ENCODE measurements around the gene HMG20A. TPM values are rescaled to one million over a fixed set of nuclear protein-coding genes. Genes with fewer than 3 reads are reported as not detected.

HMG20A gene
- total RNA-seq, 2 experiments from 2014 or later, result 47.4 to 58.7 TPM

- DNase-seq, result no peak
- H3K27ac Mint-ChIP-seq, result no peak overlapping the region
- H3K36me3 Mint-ChIP-seq (ENCODE audit: low read depth), result peaks cover 28% of the 10 kb centered on the region
- ChIA-PET CTCF (interaction anchor here (1.1 kb wide), 1 partner anchor 14 kb away, joined by 3 read pairs; no protein-coding TSS in a partner anchor), POLR2A (no interaction called here)
- peaks cover 5% of the 10 kb centered on the region for H3K4me1 Mint-ChIP-seq
- no peaks in the 10 kb centered on the region for H3K27me3 Mint-ChIP-seq
- no peak overlapping the region for H3K4me3 Mint-ChIP-seq
- H3K9me3 Mint-ChIP-seq, result no peaks in the 10 kb centered on the region
Measured at GRCh38 chr15:77478051-77478450, 57.4 kb downstream of the HMG20A start.

- ChIA-PET POLR2A (no interaction called here), CTCF (interaction anchor here (0.6 to 0.8 kb wide), 2 partner anchors 17 to 378 kb away, joined by 3 to 5 read pairs; no protein-coding TSS in a partner anchor)
- no peak for DNase-seq
- Mint-ChIP-seq H3K4me1 (peaks cover 5% of the 10 kb centered on the region), H3K9me3 (no peaks in the 10 kb centered on the region), H3K27ac (no peak overlapping the region), H3K4me3 (no peak overlapping the region), H3K27me3 (no peaks in the 10 kb centered on the region), H3K36me3 (ENCODE audit: low read depth) (peaks cover 32% of the 10 kb centered on the region)
Measured at GRCh38 chr15:77479015-77479414, 58.3 kb downstream of the HMG20A start.

- Mint-ChIP-seq H3K9me3 (no peaks in the 10 kb centered on the region), H3K36me3 (ENCODE audit: low read depth) (peaks cover 41% of the 10 kb centered on the region), H3K4me1 (peaks cover 5% of the 10 kb centered on the region), H3K4me3 (no peak overlapping the region), H3K27me3 (no peaks in the 10 kb centered on the region), H3K27ac (no peak overlapping the region)
- no peak for DNase-seq
- ChIA-PET POLR2A (no interaction called here), CTCF (interaction anchor here (1.6 kb wide), 1 partner anchor 62 kb away, joined by 5 read pairs; no protein-coding TSS in a partner anchor)
Measured at GRCh38 chr15:77480859-77481633, 60.4 kb downstream of the HMG20A start.

- CTCF ChIA-PET, result interaction anchor here (1.6 kb wide), 1 partner anchor 62 kb away, joined by 5 read pairs; no protein-coding TSS in a partner anchor
- peaks cover 41% of the 10 kb centered on the region for H3K36me3 Mint-ChIP-seq (ENCODE audit: low read depth)
- POLR2A ChIA-PET, result no interaction called here
- no peak overlapping the region for H3K4me3 Mint-ChIP-seq
- H3K27me3 Mint-ChIP-seq, result no peaks in the 10 kb centered on the region
- peaks cover 6% of the 10 kb centered on the region for H3K4me1 Mint-ChIP-seq
- no peak overlapping the region for H3K27ac Mint-ChIP-seq
- no peak for DNase-seq
- H3K9me3 Mint-ChIP-seq, result no peaks in the 10 kb centered on the region
Measured at GRCh38 chr15:77481670-77482069, 61.0 kb downstream of the HMG20A start.

GRCh38 chr15:77482570-77482969 lies 61.9 kb downstream of the HMG20A start:
- no peak for DNase-seq
- H3K36me3 Mint-ChIP-seq (ENCODE audit: low read depth), result peaks cover 45% of the 10 kb centered on the region
- peaks cover 15% of the 10 kb centered on the region for H3K4me1 Mint-ChIP-seq
- no peaks in the 10 kb centered on the region for H3K9me3 Mint-ChIP-seq
- POLR2A ChIA-PET, result no interaction called here
- H3K4me3 Mint-ChIP-seq, result no peak overlapping the region
- no peaks in the 10 kb centered on the region for H3K27me3 Mint-ChIP-seq
- CTCF ChIA-PET, result no interaction called here
- H3K27ac Mint-ChIP-seq, result no peak overlapping the region

GRCh38 chr15:77483425-77484140 lies 62.9 kb downstream of the HMG20A start:
- no peak overlapping the region for H3K4me3 Mint-ChIP-seq
- H3K27me3 Mint-ChIP-seq, result no peaks in the 10 kb centered on the region
- peak overlapping the region; percentile 43 for H3K27ac Mint-ChIP-seq
- no peak for DNase-seq
- peaks cover 42% of the 10 kb centered on the region for H3K36me3 Mint-ChIP-seq (ENCODE audit: low read depth)
- H3K4me1 Mint-ChIP-seq, result peaks cover 19% of the 10 kb centered on the region
- no peaks in the 10 kb centered on the region for H3K9me3 Mint-ChIP-seq
- CTCF ChIA-PET, result no interaction called here
- POLR2A ChIA-PET, result no interaction called here

GRCh38 chr15:77484994-77485393 lies 64.3 kb downstream of the HMG20A start:
- H3K27ac Mint-ChIP-seq, result no peak overlapping the region
- CTCF ChIA-PET, result no interaction called here
- no peak for DNase-seq
- peaks cover 32% of the 10 kb centered on the region for H3K36me3 Mint-ChIP-seq (ENCODE audit: low read depth)
- POLR2A ChIA-PET, result no interaction called here
- H3K9me3 Mint-ChIP-seq, result no peaks in the 10 kb centered on the region
- H3K27me3 Mint-ChIP-seq, result no peaks in the 10 kb centered on the region
- H3K4me3 Mint-ChIP-seq, result no peak overlapping the region
- H3K4me1 Mint-ChIP-seq, result peaks cover 15% of the 10 kb centered on the region

- Mint-ChIP-seq H3K27ac (no peak overlapping the region), H3K27me3 (no peaks in the 10 kb centered on the region), H3K4me1 (peaks cover 15% of the 10 kb centered on the region), H3K36me3 (ENCODE audit: low read depth) (peaks cover 32% of the 10 kb centered on the region), H3K9me3 (no peaks in the 10 kb centered on the region), H3K4me3 (no peak overlapping the region)
- CTCF ChIA-PET, result interaction anchor here (1.3 to 1.9 kb wide), 2 partner anchors 10 kb away, joined by 4 read pairs; no protein-coding TSS in a partner anchor
- POLR2A ChIA-PET, result no interaction called here
- no peak for DNase-seq
Measured at GRCh38 chr15:77486542-77487468, 66.1 kb downstream of the HMG20A start.

- Mint-ChIP-seq H3K4me3 (no peak overlapping the region), H3K9me3 (no peaks in the 10 kb centered on the region), H3K27me3 (no peaks in the 10 kb centered on the region), H3K36me3 (ENCODE audit: low read depth) (peaks cover 33% of the 10 kb centered on the region), H3K4me1 (peaks cover 17% of the 10 kb centered on the region), H3K27ac (no peak overlapping the region)
- ChIA-PET CTCF (interaction anchor here (1.3 to 1.9 kb wide), 2 partner anchors 10 kb away, joined by 4 read pairs; no protein-coding TSS in a partner anchor), POLR2A (no interaction called here)
- no peak for DNase-seq
Measured at GRCh38 chr15:77487469-77487842, 66.8 kb downstream of the HMG20A start.

GRCh38 chr15:77487888-77488287 lies 67.2 kb downstream of the HMG20A start:
- CTCF ChIA-PET, result interaction anchor here (1.3 kb wide), 1 partner anchor 11 kb away, joined by 4 read pairs; no protein-coding TSS in a partner anchor
- Mint-ChIP-seq H3K4me3 (no peak overlapping the region), H3K27ac (no peak overlapping the region), H3K9me3 (no peaks in the 10 kb centered on the region), H3K36me3 (ENCODE audit: low read depth) (peaks cover 29% of the 10 kb centered on the region), H3K27me3 (no peaks in the 10 kb centered on the region), H3K4me1 (peaks cover 20% of the 10 kb centered on the region)
- POLR2A ChIA-PET, result no interaction called here
- no peak for DNase-seq

GRCh38 chr15:77489647-77490046 lies 69.0 kb downstream of the HMG20A start:
- no peak for DNase-seq
- H3K9me3 Mint-ChIP-seq, result no peaks in the 10 kb centered on the region
- CTCF ChIA-PET, result interaction anchor here (0.6 kb wide), 1 partner anchor 13 kb away, joined by 4 read pairs; no protein-coding TSS in a partner anchor
- H3K4me3 Mint-ChIP-seq, result no peak overlapping the region
- H3K4me1 Mint-ChIP-seq, result peaks cover 34% of the 10 kb centered on the region
- POLR2A ChIA-PET, result no interaction called here
- no peaks in the 10 kb centered on the region for H3K27me3 Mint-ChIP-seq
- peaks cover 19% of the 10 kb centered on the region for H3K36me3 Mint-ChIP-seq (ENCODE audit: low read depth)
- no peak overlapping the region for H3K27ac Mint-ChIP-seq

GRCh38 chr15:77493324-77493907 lies 72.7 kb downstream of the HMG20A start:
- POLR2A ChIA-PET, result interaction anchor here (0.6 kb wide), 1 partner anchor 73 kb away, joined by 3 read pairs; the partner anchor contains the start of gene HMG20A
- no peak for DNase-seq
- Mint-ChIP-seq H3K4me3 (no peak overlapping the region), H3K36me3 (ENCODE audit: low read depth) (peaks cover 5% of the 10 kb centered on the region), H3K9me3 (no peaks in the 10 kb centered on the region), H3K27me3 (no peaks in the 10 kb centered on the region), H3K4me1 (peaks cover 19% of the 10 kb centered on the region), H3K27ac (no peak overlapping the region)
- CTCF ChIA-PET, result interaction anchor here (1.0 to 3.3 kb wide), 5 partner anchors 10 to 375 kb away, joined by 3 to 11 read pairs (median 4); no protein-coding TSS in a partner anchor
